Measurements from ENCODE around the gene MRPL4. TPM values are rescaled to one million over a fixed set of nuclear protein-coding genes. Genes with fewer than 3 reads are reported as not detected.

Gene MRPL4
- polyA plus RNA-seq, 1 of the 3 experiments (the other 2 are of a cell fraction) = 110 TPM

GRCh38 chr19:10224337-10224736 lies 27.7 kb upstream of the MRPL4 start:
- CTCF ChIA-PET = no interaction called here
- Histone ChIP-seq H3K9ac (no peak overlapping the region), H3K4me3 (ENCODE audit: low read depth in 2 of 2, low read length in 1 of 2) (no peak overlapping the region), H2AFZ (ENCODE audit: low read depth) (no peak overlapping the region), H3K4me1 (ENCODE audit: control insufficient read depth in 1 of 2, insufficient read depth in 2 of 2, low read depth in 1 of 2, low read length in 1 of 2) (peaks cover 0 to 23% of the 10 kb centered on the region in 2 experiments; a peak in 1 of 4 replicates), H3K27me3 (ENCODE audit: insufficient read depth) (no peaks in the 10 kb centered on the region), H3K27ac (ENCODE audit: low read depth in 2 of 2, low read length in 1 of 2) (no peak overlapping the region), H4K20me1 (ENCODE audit: insufficient read depth) (no peaks in the 10 kb centered on the region), H3K79me2 (ENCODE audit: insufficient read depth) (no peaks in the 10 kb centered on the region), H3F3A (replicated peaks; ENCODE audit: insufficient read depth) (no peaks in the 10 kb centered on the region), H3K4me2 (no peak overlapping the region), H3K9me3 (no peaks in the 10 kb centered on the region), H3K36me3 (replicated peaks in 1 of 2; ENCODE audit: control insufficient read depth in 1 of 2, insufficient read depth in 2 of 2, low read length in 1 of 2) (no peaks in the 10 kb centered on the region), H3K9me2 (no peaks in the 10 kb centered on the region)
- no peak for TF ChIP-seq IRF3 (IDR thresholded peaks at IDR 0.05; ENCODE audit: low read depth, low read length)
- no peak for TF ChIP-seq RXRA (IDR thresholded peaks at IDR 0.05; ENCODE audit: borderline replicate concordance, low read depth)
- POLR2A ChIA-PET = no interaction called here
- 94% methylated on average over 15 of the region's 23 CpGs for WGBS (ENCODE audit: low lambda C conversion rate)
- no peak for DNase-seq

- H3K27ac ChIP-seq (ENCODE audit: low read depth in 2 of 2, low read length in 1 of 2) = peak overlapping the region in 1 of 2 experiments; percentile 85; a peak in 2 of 4 replicates
- no peaks in the 10 kb centered on the region for H3K9me2 ChIP-seq
- no peak for TF ChIP-seq YY1 (IDR thresholded peaks at IDR 0.05; ENCODE audit: low read depth)
- TF ChIP-seq RCOR1 (IDR thresholded peaks at IDR 0.05; ENCODE audit: low read length) = no peak
- TF ChIP-seq POLR2AphosphoS5 (IDR thresholded peaks at IDR 0.05; ENCODE audit: low read depth, low read length) = no peak
- TF ChIP-seq FOXM1 (IDR thresholded peaks at IDR 0.05; ENCODE audit: low read depth) = no peak
- no peak for TF ChIP-seq FOXJ3 (CRISPR knock-in tag; IDR thresholded peaks at IDR 0.05)
- TF ChIP-seq NRF1 (IDR thresholded peaks at IDR 0.05; ENCODE audit: low read depth, low read length) = no peak
- no peak for TF ChIP-seq USF1 (IDR thresholded peaks at IDR 0.05; ENCODE audit: borderline replicate concordance, low read depth)
- TF ChIP-seq MXI1 (IDR thresholded peaks at IDR 0.05; ENCODE audit: low read depth, low read length) = no peak
- no peak for TF ChIP-seq IRF3 (IDR thresholded peaks at IDR 0.05; ENCODE audit: low read depth, low read length)
- TF ChIP-seq EP300 (IDR thresholded peaks at IDR 0.05; ENCODE audit: borderline replicate concordance in 1 of 2, low read depth in 1 of 2, low read length in 1 of 2) = no peak
- TF ChIP-seq JUND (IDR thresholded peaks at IDR 0.05) = no peak
- no peak for TF ChIP-seq TAF1 (IDR thresholded peaks at IDR 0.05; ENCODE audit: borderline replicate concordance, low read depth, low read length)
- TF ChIP-seq REST (IDR thresholded peaks at IDR 0.05; ENCODE audit: low read depth, low read length) = no peak
- TF ChIP-seq PBX3 (IDR thresholded peaks at IDR 0.05) = no peak
- TF ChIP-seq MAX (IDR thresholded peaks at IDR 0.05; ENCODE audit: low read depth) = no peak
- no peak for TF ChIP-seq RXRA (IDR thresholded peaks at IDR 0.05; ENCODE audit: borderline replicate concordance, low read depth)
- TF ChIP-seq SMC3 (IDR thresholded peaks at IDR 0.05; ENCODE audit: low read depth, low read length) = no peak
- no peak overlapping the region for H3K4me3 ChIP-seq (ENCODE audit: low read depth in 2 of 2, low read length in 1 of 2)
- no peak overlapping the region for H3K4me2 ChIP-seq
- ChIA-PET CTCF (interaction anchor here (0.7 to 5.5 kb wide), 9 partner anchors 8 to 163 kb away, joined by 3 to 54 read pairs (median 4); no protein-coding TSS in a partner anchor), POLR2A (interaction anchor here (0.5 to 1.2 kb wide), 6 partner anchors 12 to 87 kb away, joined by 3 to 5 read pairs (median 4); partner anchors contain the start of gene DNMT1)
- DNase-seq = no peak
- H3K4me1 ChIP-seq (ENCODE audit: control insufficient read depth in 1 of 2, insufficient read depth in 2 of 2, low read depth in 1 of 2, low read length in 1 of 2) = peaks cover 0 to 26% of the 10 kb centered on the region in 2 experiments; a peak in 1 of 4 replicates
- H3K9me3 ChIP-seq = no peaks in the 10 kb centered on the region
- 0 out of 2 replicates have a peak, but pooled peaks cover 4% of the 10 kb centered on the region for H4K20me1 ChIP-seq (ENCODE audit: insufficient read depth)
- H3K79me2 ChIP-seq (ENCODE audit: insufficient read depth) = peaks cover 10% of the 10 kb centered on the region; the same call in 1 of the 2 replicates
- no peak overlapping the region for H3K9ac ChIP-seq
- H3K27me3 ChIP-seq (ENCODE audit: insufficient read depth) = no peaks in the 10 kb centered on the region
- no peak overlapping the region for H2AFZ ChIP-seq (ENCODE audit: low read depth)
- no peaks in the 10 kb centered on the region for H3K36me3 ChIP-seq (replicated peaks in 1 of 2; ENCODE audit: control insufficient read depth in 1 of 2, insufficient read depth in 2 of 2, low read length in 1 of 2)
- 83% methylated on average over 6 of the region's 6 CpGs for WGBS (ENCODE audit: low lambda C conversion rate)
- no peaks in the 10 kb centered on the region for H3F3A ChIP-seq (replicated peaks; ENCODE audit: insufficient read depth)
Measured at GRCh38 chr19:10226021-10226375, 26.0 kb upstream of the MRPL4 start.
